IPS-20b (cell line): ENCODE data around the gene RTP5.
"Not testable (repeated sequence)": the region's sequence is repeated elsewhere in the genome, so short reads cannot be mapped to it uniquely, and the experiment has no call there.

Source experiments
- H3K27ac ChIP-seq: one replicate; pipeline ENCODE4 v1.5.1; 2013; ENCODE audit warnings: low read length
- H3K27me3 ChIP-seq: 2 replicates; pipeline ENCODE4 v1.6.1; 2013; ENCODE audit warnings: mild to moderate bottlenecking, low read length, inconsistent platforms; ENCODE audit not compliant: insufficient read depth
- H3K36me3 ChIP-seq: 2 replicates; pipeline ENCODE4 v1.6.1; 2013; ENCODE audit warnings: low read depth, mild to moderate bottlenecking, inconsistent platforms, low read length, moderate library complexity; ENCODE audit not compliant: insufficient read depth
- H3K4me1 ChIP-seq: 2 replicates; pipeline ENCODE4 v1.6.1; 2013; ENCODE audit warnings: mild to moderate bottlenecking, control low read depth, inconsistent platforms, low read length, moderate library complexity; ENCODE audit not compliant: insufficient read depth
- H3K4me3 ChIP-seq: 2 replicates; pipeline ENCODE4 v1.5.1; 2013; ENCODE audit warnings: mild to moderate bottlenecking, low read length, inconsistent platforms
- H3K9ac ChIP-seq: 2 replicates; pipeline ENCODE4 v1.6.1; 2013; ENCODE audit warnings: low read depth, mild to moderate bottlenecking, inconsistent platforms, low read length, moderate library complexity
- H3K9me3 ChIP-seq: 2 replicates; pipeline ENCODE4 v1.6.1; 2013; ENCODE audit warnings: mild to moderate bottlenecking, low read depth, low read length, inconsistent platforms; ENCODE audit not compliant: insufficient read depth

RTP5 gene

GRCh38 chr2:241921631-241922030 is 52.1 kb downstream of the RTP5 start:
- H3K9me3 ChIP-seq, H3K4me3 ChIP-seq: not testable (repeated sequence)

GRCh38 chr2:241922411-241922810 is 52.9 kb downstream of the RTP5 start:
- Histone ChIP-seq H3K4me3 (no peak overlapping the region), H3K36me3 (no peaks in the 10 kb centered on the region), H3K27me3 (no peaks in the 10 kb centered on the region), H3K4me1 (peaks cover 4% of the 10 kb centered on the region; the same call in 1 of the 2 replicates), H3K9me3 (no peaks in the 10 kb centered on the region), H3K9ac (no peak overlapping the region), H3K27ac (no peak overlapping the region)

More at GRCh38 chr2:241921631-241922030, 52.1 kb downstream of the RTP5 start:
- not testable (repeated sequence) for H3K4me1 ChIP-seq, H3K9ac ChIP-seq, H3K27me3 ChIP-seq, H3K36me3 ChIP-seq, H3K27ac ChIP-seq

GRCh38 chr2:241922816-241923601 is 53.5 kb downstream of the RTP5 start:
- H3K36me3 ChIP-seq, H3K9me3 ChIP-seq, H3K4me1 ChIP-seq, H3K9ac ChIP-seq, H3K27me3 ChIP-seq, H3K4me3 ChIP-seq, H3K27ac ChIP-seq: not testable (repeated sequence)
